Heart left ventricle (tissue), 13 donors: ENCODE data around the gene TAF5L.

Source experiments
- POLR2A ChIP-seq, 2 donors: fragments of 450-650 bp; IDR thresholded peaks; one replicate each; pipeline ENCODE4 v1.6.1; 2017; ENCODE audit warnings: antibody characterized with exemption in 2 of 2, mild to moderate bottlenecking in 2 of 2, moderate library complexity in 2 of 2
- TF ChIP-seq, protein P1 (sequence below), 12 donors: fragments of 200-600 bp; sonication (generic) in 4 of 12; IDR thresholded peaks; one replicate each; pipeline versions ENCODE4 v1.5.0 to v1.8.0; 2018 to 2022; ENCODE audit warnings: antibody characterized with exemption in 12 of 12, mild to moderate bottlenecking in 5 of 12
- donor health status: ischemic (EF 13 %, LVEDD 7.1; RV severe dilation, severe dysfunction).
- donor health status: DM: no; HTN: yes; CAD: no.
- donor health status: DM: no; HTN: no; CAD: no.
- donor health status: ischemic (EF 25% LVEDD 6.9; RV normal size, moderate dysfunction).
- donor health status: ischemic (EF 25% LVEDD 5.7; RV mildly dilated, moderate dysfunction).
- donor health status: ischemic (EF 35%, LVEDD 5.7; RV mildly dilated, moderate dysfunction).
- donor health status: nonischemic (EF 11% LVEDD 7.7; RV severe dilation, severe dysfunction).
- donor health status: DM: yes; HTN: yes; CAD: no.
- donor health status: PGD.
- donor health status: ischemic (EF 29% LVEDD 5.4; RV normal size, mild dysfunction).
- donor health status: nonischemic (EF 23%, LVEDD 6.1; RV moderate dilation, normal function).

DNA sequence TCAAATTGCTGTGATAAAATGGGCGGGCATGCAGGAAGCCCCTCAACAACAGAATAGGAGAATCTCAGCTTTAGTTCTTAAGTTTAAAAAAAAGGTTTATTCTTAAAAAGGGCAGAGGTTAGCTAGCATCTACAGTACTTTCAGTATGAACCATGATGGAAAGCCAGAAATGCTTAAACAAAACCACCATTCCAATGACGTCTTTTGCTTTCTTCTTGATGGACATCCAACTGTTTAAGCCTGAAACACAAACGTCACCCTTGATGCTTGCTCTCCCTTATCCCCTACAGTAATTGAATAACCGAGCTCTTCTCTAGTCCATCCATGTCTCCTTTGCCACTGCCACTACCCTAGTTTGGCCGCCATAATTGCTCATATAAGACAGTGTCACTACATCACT lies 25.7 kb downstream of the TAF5L start:
- TF ChIP-seq, protein P1, sequence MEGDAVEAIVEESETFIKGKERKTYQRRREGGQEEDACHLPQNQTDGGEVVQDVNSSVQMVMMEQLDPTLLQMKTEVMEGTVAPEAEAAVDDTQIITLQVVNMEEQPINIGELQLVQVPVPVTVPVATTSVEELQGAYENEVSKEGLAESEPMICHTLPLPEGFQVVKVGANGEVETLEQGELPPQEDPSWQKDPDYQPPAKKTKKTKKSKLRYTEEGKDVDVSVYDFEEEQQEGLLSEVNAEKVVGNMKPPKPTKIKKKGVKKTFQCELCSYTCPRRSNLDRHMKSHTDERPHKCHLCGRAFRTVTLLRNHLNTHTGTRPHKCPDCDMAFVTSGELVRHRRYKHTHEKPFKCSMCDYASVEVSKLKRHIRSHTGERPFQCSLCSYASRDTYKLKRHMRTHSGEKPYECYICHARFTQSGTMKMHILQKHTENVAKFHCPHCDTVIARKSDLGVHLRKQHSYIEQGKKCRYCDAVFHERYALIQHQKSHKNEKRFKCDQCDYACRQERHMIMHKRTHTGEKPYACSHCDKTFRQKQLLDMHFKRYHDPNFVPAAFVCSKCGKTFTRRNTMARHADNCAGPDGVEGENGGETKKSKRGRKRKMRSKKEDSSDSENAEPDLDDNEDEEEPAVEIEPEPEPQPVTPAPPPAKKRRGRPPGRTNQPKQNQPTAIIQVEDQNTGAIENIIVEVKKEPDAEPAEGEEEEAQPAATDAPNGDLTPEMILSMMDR (IDR thresholded peaks at IDR 0.05) = no peak
- no peak for TF ChIP-seq POLR2A (IDR thresholded peaks at IDR 0.05)
